NCI-H1417 treated with DMSO at 0.1 percent for 48 hours (cell line): ENCODE data around the gene TBRG4.
"Not testable (repeated sequence)": the region's sequence is repeated elsewhere in the genome, so short reads cannot be mapped to it uniquely, and the experiment has no call there.

Source experiments
- DNase-seq: peaks from one replicate; lab custom pipeline; 2025; lab: John Stamatoyannopoulos, UW

TBRG4 gene

GRCh38 chr7:45111298-45112223, at the start of gene TBRG4:
Gene TBRG4, minus strand, starts transcription at chr7:45111697. Its CDS starts 2,460 bp downstream, at chr7:45109237.
- peak; percentile 79 for DNase-seq

DNA sequence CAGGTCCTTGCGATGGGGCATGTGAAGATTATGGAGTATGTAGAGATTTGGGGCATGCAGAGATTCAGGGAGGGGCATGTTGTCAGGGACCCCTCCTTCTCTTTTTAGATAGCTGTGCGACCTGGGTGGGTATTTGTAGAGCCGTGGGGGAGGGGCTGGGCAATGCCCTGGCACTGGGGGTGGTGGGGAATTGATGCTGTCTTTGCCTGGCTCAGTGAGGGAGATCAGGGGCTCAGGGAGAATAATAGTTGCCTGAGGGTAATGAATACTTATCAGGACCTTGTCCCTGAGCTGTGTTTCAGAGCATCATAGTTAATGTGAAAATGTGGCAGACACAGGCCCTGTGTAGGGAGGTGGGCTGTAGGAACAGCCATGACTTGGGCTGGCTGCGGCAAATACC, 49.6 kb upstream of the TBRG4 start:
- DNase-seq = no peak

DNA sequence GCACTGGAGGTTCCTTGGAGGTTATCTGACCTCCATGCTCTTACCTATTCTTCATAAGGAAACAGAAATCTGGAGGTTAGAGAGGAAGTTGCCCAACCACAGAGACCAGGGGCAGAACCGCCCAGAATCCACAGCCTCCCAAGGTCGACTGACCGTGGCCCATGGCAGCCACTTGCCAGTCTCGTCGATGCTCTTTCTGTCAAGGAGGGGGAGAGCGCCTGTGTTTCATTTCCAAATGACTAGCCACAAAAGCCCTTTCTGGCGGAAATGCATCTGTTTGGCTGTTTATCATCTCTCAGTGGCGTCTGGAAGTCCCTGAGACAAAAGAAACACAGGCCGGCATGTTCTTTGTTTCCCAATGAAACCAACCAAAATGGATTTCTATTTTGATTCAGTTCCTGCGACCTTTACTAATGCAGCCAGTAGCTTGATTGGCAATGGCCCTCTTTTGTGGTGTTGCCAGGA, 49.0 kb upstream of the TBRG4 start:
- DNase-seq = no peak

DNA sequence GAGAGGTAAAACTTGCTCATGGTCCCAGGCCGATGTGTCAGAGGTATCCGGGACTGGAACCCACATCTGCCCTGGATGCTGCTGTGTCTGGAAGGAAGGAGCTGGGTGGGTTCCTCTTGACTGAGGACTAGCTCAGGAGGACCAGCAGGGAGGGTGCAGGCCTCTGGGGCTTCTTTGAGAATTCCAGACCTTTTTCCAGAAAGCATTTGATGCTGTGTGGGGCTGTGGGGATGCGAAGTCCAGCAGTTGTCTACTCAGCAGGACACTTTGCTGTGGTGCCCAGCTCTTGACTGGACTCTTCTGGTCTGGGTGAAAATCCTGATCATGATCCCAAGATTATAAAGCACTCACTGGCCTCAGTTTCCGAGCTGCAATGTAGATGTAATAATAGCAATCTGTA, 47.8 kb upstream of the TBRG4 start:
- DNase-seq = no peak

DNA sequence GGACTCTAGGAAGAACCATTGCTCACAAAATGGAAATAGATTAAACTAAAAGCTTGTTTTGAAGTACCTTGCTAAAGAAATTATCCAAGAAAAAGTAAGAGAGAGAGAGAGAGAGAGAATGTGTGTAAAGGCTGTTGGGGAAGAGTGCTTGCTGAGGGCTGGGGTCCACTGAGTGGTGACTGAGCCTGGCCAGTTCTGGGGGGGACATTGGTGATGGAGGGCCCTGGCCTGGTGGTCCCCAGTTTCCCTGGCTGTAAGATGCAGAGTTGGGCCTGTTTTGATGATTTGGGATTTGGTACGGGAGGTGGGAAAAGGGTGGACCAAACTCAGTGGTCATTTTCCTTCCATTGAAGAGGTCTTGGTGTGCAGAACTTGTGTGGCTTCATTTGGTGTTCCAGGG, 47.0 kb upstream of the TBRG4 start:
- DNase-seq = no peak

DNA sequence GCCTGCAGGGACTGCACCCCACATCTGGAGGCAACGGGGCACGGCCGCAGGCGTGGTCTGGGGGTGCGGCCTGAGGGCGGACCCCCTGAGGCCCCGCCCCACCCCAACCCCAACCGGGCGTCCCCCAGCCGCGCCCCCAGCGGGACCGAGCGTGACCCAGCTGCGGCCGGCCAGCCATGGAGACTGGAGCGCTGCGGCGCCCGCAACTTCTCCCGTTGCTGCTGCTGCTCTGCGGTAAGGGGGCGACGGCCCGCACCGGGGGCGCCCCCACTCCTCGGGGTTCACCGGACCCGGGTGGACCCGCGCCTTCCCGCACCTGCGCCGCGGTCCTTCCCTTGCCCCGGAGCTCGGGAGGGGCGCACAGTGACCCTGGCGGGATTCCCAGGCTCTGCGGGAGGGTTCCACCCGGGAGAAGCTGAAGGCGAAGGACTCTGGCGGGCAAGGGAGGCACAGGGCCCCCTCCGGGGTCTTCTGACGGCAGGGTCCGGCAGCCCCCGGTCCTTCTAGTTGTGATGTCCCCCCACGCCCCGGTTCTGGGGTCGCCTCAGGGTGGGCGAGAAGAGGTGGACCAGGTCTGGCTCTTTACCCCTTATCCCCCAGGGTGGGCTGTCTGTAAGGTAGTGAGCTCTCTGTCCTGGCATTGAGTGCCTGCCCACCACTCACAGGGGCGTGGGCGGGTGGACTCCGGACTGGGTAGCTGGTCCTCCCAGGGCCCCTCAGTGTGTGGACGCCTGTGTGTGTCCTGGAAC, 46.3 kb upstream of the TBRG4 start, which contains the start of gene RAMP3:
Gene RAMP3 (plus strand): TSS at position 139 of the 749 bp plus-strand sequence. CDS start 38 bp downstream, at position 177.
- DNase-seq = no peak

DNA sequence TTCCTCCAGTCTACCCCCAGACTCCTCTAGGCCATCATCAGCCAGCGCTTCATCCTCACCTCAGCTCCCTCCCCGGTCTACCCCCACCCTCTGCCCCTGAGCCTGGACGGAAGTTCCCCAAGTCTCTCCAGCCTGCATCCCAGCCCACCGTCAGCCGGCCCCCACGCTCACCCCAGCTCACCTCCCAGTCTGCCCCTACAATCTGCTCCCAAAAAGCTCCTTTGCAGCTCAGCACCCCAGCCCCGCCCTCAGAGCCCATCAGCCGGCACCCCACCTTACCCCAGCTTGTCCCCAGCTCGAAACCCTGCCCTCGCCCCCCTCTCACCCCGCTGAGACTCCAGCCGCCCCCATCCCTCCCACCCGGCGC, 45.8 kb upstream of the TBRG4 start:
- no peak for DNase-seq

DNA sequence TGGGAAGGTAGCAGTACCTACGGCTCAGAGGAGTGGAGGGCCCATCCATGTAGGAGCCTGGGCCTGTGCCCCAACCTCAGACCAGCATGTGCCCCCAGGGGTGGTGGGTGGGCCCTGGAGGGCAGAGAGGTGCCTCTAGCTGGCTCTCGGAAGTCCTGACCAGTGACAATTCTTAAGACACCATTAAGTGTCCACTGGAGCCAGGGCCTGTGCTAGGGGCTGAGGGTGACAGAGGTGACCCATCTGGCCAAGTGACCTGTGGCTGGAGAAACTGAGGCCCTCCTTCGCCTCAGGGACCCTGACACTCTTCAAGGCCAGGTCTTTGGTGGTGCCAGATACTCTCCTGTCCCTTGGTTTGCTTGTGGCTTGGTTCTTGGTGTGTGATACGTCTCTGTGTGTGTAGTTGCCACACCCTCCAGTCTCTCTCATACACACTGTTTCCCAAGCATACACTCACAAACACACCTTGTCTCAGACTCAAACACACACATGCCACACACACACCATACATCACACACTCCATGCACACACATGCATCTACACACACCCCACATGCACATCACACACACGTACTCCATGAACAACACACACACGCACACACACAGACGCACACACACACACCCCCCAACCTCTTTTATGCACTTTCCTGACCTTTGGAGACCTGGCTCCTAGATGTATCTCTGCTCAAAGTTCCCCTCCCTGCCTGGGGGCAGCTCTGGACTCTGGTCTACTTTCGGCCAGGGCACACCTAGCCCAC, 45.2 kb upstream of the TBRG4 start:
- DNase-seq = no peak

DNA sequence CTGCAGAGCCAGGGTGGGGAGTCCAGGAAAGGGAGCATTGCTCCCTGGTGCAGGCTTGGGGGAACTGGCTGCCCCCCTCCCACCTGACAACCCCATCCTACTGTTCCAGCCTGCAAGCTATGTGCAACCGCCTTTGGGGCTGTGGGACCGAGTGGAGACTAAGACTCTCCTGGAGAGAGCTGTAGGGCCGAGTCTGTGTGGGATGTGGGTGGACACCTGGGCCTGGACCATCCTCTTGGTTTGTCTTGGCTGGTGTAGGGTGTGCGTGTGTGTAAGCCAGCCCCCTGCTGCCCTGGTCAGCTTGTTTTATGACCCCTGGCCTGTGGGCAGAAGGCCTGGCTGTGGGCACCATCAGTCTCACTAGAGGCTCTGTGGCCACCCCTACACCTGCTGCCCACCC, 44.4 kb upstream of the TBRG4 start:
- no peak for DNase-seq

DNA sequence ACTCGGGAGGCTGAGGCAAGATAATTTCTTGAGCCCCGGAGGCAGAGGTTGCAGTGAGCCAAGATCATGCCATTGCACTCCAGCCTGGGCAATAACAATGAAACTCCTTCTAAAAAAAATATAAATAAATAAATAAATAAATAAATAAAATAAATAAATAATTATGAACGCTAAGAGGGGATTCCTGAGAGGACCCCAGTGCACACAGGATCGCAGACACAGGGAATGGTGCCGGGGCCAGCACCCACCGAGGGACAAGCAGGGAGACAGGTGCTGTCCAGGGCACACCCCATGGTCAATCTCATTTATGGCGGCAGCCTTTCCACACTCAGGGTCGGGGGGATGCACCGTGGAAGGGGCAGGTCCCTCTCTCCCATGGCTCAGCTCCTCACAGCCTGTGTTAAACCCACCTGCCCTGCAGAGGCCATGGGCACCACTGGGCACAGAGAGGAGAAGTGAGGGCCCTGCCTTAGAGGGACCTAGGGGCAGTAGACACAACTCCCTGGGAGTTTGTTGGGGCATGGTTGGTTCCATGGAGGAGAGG, 43.9 kb upstream of the TBRG4 start:
- no peak for DNase-seq

GRCh38 chr7:45153861-45154260, 42.4 kb upstream of the TBRG4 start:
- not testable (repeated sequence) for DNase-seq

DNA sequence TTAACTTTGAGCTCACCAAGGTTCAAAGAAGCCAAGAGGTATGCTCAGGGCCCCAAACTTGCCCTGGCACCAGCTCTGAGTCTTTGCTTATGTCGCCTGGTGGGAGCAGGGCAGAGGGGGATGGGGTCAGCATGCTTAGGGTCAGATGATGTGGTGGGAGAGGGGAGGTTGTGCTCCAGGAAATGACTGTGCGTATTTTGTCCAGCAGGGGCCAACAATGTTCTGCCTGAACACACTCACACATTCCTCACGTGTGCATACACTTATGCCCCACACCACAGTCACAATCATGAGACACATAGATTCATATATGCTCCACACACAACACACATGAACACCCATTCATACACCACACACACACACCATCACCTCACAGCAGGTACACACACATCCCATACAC, 41.7 kb upstream of the TBRG4 start:
- DNase-seq = no peak

GRCh38 chr7:45151967-45152366, 40.5 kb upstream of the TBRG4 start:
- no peak for DNase-seq

DNA sequence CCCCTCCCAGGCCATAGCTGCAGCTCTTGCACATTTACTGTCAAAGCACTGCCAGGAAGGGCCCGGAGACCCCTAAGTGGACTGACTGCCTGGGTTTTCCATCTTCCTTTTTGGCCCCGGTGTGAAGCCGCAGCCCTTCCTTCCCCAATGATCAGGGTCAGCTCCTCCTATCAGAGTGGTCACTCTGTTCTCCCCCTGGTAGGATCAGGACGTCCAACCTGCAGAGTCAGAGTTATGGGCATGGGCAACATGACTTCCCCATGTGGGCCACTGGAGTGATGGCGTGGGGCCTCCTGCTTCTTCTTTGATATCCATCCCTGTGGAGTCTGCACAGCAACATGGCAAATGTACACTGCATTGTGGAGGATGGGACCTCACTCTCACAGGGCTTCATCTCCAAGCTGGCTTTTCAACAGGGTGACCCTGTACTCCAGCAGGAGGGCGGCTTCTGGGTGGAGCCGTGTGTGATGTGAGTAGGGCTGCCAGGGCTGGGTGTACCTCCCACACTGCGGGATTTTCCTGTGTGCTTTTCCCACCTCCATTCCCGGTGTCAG, 39.7 kb upstream of the TBRG4 start:
- no peak for DNase-seq

DNA sequence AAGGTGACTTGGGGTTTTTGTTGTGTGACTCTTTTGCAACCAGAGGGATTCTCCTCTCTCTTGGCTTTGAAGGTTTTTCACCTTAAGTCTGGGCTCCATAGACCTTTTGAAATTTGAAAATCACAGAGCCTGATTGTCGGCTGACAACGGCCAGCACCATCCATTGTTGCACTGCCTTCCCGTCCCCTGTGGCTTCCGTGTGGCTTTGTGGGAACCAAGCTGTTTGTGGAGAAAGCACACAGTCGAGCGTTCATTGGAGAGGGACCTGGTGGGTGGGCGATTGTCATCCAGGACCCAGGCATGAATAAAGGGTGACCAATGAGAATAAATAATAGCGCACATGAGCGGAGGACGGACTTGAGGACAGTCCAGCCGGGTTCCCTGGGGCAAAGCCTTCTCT, 38.7 kb upstream of the TBRG4 start:
- no peak for DNase-seq

GRCh38 chr7:45149606-45150005, 38.1 kb upstream of the TBRG4 start:
- no peak for DNase-seq

DNA sequence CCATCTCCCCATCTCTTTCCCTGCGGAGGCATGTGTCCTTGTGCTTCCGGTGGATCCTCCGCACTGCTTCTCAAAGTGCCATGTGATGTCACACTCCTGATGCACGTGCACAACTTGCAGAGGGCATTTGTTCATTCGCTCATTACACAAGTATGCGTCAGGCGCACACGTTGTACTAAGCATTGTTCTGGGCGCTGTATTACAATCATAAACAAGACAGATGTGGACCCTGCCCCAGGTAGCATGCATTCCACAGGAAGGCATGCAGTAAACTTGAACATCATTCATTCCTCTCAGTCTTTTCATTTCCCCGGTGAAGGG, 37.1 kb upstream of the TBRG4 start:
- no peak for DNase-seq

DNA sequence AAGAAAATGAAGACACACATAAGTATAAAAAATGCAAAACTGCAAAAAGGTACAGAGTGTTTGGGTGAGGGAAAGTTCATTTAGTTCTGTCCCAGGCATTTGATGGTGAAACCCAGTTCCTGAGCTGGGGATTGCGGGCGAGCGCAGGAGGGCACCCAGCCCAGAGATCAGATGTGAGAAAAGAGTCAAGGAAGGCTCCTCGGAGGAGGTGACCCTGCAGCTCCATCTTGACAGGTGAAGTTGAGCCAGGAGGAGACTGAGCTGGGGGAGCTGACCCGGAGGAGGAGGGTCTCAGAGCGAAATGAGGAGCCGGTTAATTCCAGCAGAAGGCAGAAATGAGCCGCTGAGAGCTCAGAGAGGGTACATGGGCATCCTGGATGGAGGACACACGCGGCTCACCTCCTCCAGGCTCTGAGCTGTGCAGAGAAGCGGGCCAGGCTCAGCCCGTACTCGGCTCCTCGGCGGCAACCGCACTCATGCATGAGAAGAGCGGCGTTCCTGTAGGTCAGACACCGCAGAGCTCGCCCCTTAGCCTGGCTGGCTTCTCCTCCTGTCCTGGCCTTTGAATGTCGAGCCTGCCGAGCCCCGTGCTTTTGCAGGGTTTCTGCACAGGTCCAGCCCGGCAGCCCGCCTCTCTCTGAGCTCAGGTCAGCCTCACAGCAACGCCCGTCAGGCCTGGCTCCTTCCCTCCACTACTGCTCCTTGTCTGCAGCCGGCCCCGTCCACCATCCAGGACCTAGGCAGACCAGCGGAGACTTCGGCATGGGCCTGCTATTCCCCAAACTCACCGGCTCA, 36.6 kb upstream of the TBRG4 start:
- no peak for DNase-seq

DNA sequence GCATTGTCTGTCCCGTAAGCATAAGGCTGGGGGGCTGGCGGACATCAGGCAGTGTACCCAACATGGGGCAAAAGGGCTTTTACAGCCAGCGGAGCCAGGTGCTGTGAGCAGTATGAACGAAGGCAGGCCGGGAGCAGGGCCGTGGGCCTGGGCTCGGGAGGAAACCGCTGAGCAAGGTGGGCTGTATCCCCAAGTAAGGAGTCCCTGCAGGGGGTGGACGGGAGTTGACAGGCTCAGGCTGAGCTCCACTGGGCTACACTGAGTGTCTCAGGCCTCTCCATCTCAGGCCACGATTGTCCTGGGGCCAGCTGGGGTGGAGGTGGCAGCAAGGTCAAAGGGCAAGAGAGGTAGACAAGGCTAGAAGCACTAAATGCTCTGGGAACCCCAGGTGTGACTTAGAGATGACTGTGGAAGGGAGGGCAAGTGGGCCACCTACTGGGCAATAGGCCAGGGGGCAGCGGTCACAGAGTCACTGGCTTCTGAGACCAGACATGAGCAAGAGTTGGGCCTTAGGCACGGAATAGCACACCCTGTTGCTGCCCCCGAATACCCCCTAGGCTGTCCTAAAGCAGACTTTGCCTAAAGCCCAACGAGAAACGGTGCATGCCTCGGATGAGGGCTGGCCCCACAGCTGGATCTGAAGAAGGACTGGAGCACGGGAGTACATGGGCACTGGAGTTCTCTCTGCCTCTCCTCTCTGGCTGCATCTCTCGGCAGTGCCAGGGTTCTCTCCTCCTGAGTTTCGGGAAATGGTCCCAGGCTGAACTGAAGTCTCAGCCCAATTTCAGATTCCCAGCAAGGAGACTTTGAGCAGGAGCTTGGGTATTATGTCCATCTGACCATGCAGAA, 35.3 kb upstream of the TBRG4 start:
- DNase-seq = no peak

DNA sequence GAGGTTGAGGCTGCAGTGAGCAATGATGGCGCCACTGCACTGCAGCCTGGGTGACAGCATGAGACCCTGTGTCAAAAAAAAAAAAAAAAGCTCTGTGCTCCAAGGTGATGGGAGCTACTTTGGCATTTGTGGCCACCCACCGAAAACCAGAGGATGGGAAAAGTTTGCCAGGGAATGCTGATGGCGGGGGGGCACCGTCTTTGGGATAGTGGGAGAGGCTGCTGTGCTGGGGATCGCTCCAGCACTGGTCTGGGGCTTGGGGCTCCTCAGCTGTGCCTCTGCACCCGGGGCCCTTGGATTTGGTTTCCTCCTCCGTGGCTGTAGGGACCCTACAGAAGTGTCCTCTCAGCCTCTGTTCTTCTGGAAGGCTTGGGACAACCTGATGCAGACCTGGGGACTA, 34.4 kb upstream of the TBRG4 start:
- no peak for DNase-seq
